H9 (cell line): Measurements from ENCODE around the gene PDK2. TPM values are rescaled to one million over a fixed set of nuclear protein-coding genes. Genes with fewer than 3 reads are reported as not detected.

ENCODE experiments used
- DNase-seq: peaks from one replicate; pipeline ENCODE4 v3.0.0-alpha.2; 2017
- H2AFZ ChIP-seq: one replicate; pipeline ENCODE4 v1.6.1; 2013; ENCODE audit warnings: mild to moderate bottlenecking, low read length, control low read depth, moderate library complexity
- H2AK5ac ChIP-seq: 2 replicates; pipeline ENCODE4 v1.6.1; 2013; ENCODE audit warnings: low read length, control low read depth, mixed read lengths; ENCODE audit not compliant: insufficient read length
- H2BK120ac ChIP-seq: one replicate; pipeline ENCODE4 v1.6.1; 2013; ENCODE audit warnings: low read depth, mild to moderate bottlenecking, low read length, control low read depth, inconsistent platforms; ENCODE audit not compliant: poor library complexity, severe bottlenecking
- H2BK12ac ChIP-seq: 2 replicates; pipeline ENCODE4 v1.6.1; 2013; ENCODE audit warnings: low read length, control low read depth, mixed read lengths, low read depth; ENCODE audit not compliant: insufficient read length
- H2BK15ac ChIP-seq: 2 replicates; pipeline ENCODE4 v1.6.1; 2013; ENCODE audit warnings: low read depth, low read length, control low read depth
- H2BK20ac ChIP-seq: one replicate; pipeline ENCODE4 v1.6.1; 2013; ENCODE audit warnings: low read depth, mild to moderate bottlenecking, low read length, control low read depth, inconsistent platforms; ENCODE audit not compliant: poor library complexity, severe bottlenecking
- H2BK5ac ChIP-seq: 2 replicates; pipeline ENCODE4 v1.6.1; 2013; ENCODE audit warnings: low read length, control low read depth, mixed read lengths; ENCODE audit not compliant: insufficient read length
- H3K14ac ChIP-seq: 2 replicates; pipeline ENCODE4 v1.6.1; 2013; ENCODE audit warnings: low read length, control low read depth; ENCODE audit not compliant: insufficient read depth
- H3K18ac ChIP-seq: 2 replicates; pipeline ENCODE4 v1.6.1; 2013; ENCODE audit warnings: low read depth, mild to moderate bottlenecking, mixed read lengths, low read length, control low read depth; ENCODE audit not compliant: insufficient read length
- H3K23ac ChIP-seq: 2 replicates; pipeline ENCODE4 v1.6.1; 2013; ENCODE audit warnings: low read length, control low read depth, mixed read lengths, low read depth; ENCODE audit not compliant: insufficient read length
- H3K23me2 ChIP-seq: 2 replicates; pipeline ENCODE4 v1.6.1; 2013; ENCODE audit warnings: low read depth, mild to moderate bottlenecking, mixed read lengths, low read length, control low read depth; ENCODE audit not compliant: insufficient read length, poor library complexity, severe bottlenecking
- H3K27ac ChIP-seq: 2 replicates; pipeline ENCODE4 v1.5.1; 2013; ENCODE audit warnings: low read length, control low read depth, mixed read lengths, low read depth; ENCODE audit not compliant: insufficient read length
- H3K27me3 ChIP-seq: 2 replicates; pipeline ENCODE4 v1.6.1; 2013; ENCODE audit warnings: low read length, control low read depth, inconsistent platforms; ENCODE audit not compliant: insufficient read depth
- H3K4ac ChIP-seq: 2 replicates; pipeline ENCODE4 v1.6.1; 2013; ENCODE audit warnings: low read depth, mild to moderate bottlenecking, control low read depth, inconsistent platforms, low read length, moderate library complexity
- H3K4me1 ChIP-seq: 2 replicates; pipeline ENCODE4 v1.6.1; 2013; ENCODE audit warnings: low read length, control low read depth, inconsistent platforms; ENCODE audit not compliant: insufficient read depth
- H3K4me2 ChIP-seq: 2 replicates; pipeline ENCODE4 v1.6.1; 2013; ENCODE audit warnings: low read length, control low read depth, mixed read lengths; ENCODE audit not compliant: insufficient read length, insufficient read depth
- H3K56ac ChIP-seq: 2 replicates; pipeline ENCODE4 v1.6.1; 2013; ENCODE audit warnings: low read depth, mild to moderate bottlenecking, mixed read lengths, low read length, control low read depth; ENCODE audit not compliant: insufficient read length
- H3K79me1 ChIP-seq: 2 replicates; pipeline ENCODE4 v1.6.1; 2013; ENCODE audit warnings: low read depth, mild to moderate bottlenecking, moderate library complexity, low read length, control low read depth, inconsistent platforms; ENCODE audit not compliant: insufficient read depth, poor library complexity, severe bottlenecking
- H3K79me2 ChIP-seq: 2 replicates; pipeline ENCODE4 v1.6.1; 2013; ENCODE audit warnings: low read length, control low read depth, inconsistent platforms; ENCODE audit not compliant: insufficient read depth
- H3K9ac ChIP-seq: 2 replicates; pipeline ENCODE4 v1.6.1; 2013; ENCODE audit warnings: low read length, control low read depth, mixed read lengths; ENCODE audit not compliant: insufficient read length; ENCODE audit errors: extremely low read depth
- H3K9me3 ChIP-seq: one replicate; pipeline ENCODE4 v1.6.1; 2013; ENCODE audit warnings: low read depth, low read length, inconsistent platforms; ENCODE audit not compliant: control insufficient read depth
- H3T11ph ChIP-seq: one replicate; pipeline ENCODE4 v1.6.1; 2013; ENCODE audit warnings: mild to moderate bottlenecking, low read length, control low read depth, inconsistent platforms
- H4K20me1 ChIP-seq: one replicate; pipeline ENCODE4 v1.6.1; 2013; ENCODE audit not compliant: control insufficient read depth, insufficient read length, insufficient read depth
- H4K5ac ChIP-seq: 2 replicates; pipeline ENCODE4 v1.6.1; 2013; ENCODE audit warnings: low read depth, mild to moderate bottlenecking, mixed read lengths, low read length, control low read depth; ENCODE audit not compliant: insufficient read length
- H4K8ac ChIP-seq: replicated peaks from 2 replicates; pipeline ENCODE4 v1.6.1; 2013; ENCODE audit warnings: low read length, control low read depth, mixed read lengths, low read depth; ENCODE audit not compliant: insufficient read length
- H4K91ac ChIP-seq: 2 replicates; pipeline ENCODE4 v1.6.1; 2013; ENCODE audit warnings: low read depth, mild to moderate bottlenecking, moderate library complexity, mixed read lengths, low read length, control low read depth; ENCODE audit not compliant: insufficient read length
- H3K27ac Mint-ChIP-seq, 3 experiments: 2 replicates in 2 of 3; 3 replicates in 1 of 3; pipeline ENCODE4 v1.8.0; 2020 to 2021; ENCODE audit warnings: mixed read lengths in 3 of 3, mild to moderate bottlenecking in 1 of 3, moderate library complexity in 1 of 3
- H3K27me3 Mint-ChIP-seq: 2 replicates; pipeline ENCODE4 v1.8.0; 2021; ENCODE audit warnings: low read depth, mild to moderate bottlenecking, moderate library complexity, mixed read lengths
- H3K36me3 Mint-ChIP-seq, 3 experiments: 2 replicates in 2 of 3; 3 replicates in 1 of 3; pipeline ENCODE4 v1.8.0; 2020 to 2021; ENCODE audit warnings: low read depth in 3 of 3, mixed read lengths in 3 of 3; ENCODE audit not compliant: insufficient read depth in 1 of 3
- H3K4me1 Mint-ChIP-seq, 2 experiments: 2 replicates each; pipeline ENCODE4 v1.8.0; 2020; ENCODE audit warnings: mixed read lengths in 2 of 2
- H3K4me3 Mint-ChIP-seq, 2 experiments: 2 replicates in 1 of 2; 3 replicates in 1 of 2; pipeline ENCODE4 v1.8.0; 2020 to 2021; ENCODE audit warnings: mild to moderate bottlenecking in 2 of 2, mixed read lengths in 2 of 2, moderate library complexity in 1 of 2
- H3K9me3 Mint-ChIP-seq, 2 experiments: 2 replicates in 1 of 2; 3 replicates in 1 of 2; pipeline ENCODE4 v1.8.0; 2020; ENCODE audit warnings: mild to moderate bottlenecking in 2 of 2, mixed read lengths in 2 of 2, moderate library complexity in 1 of 2
- CTCF ChIP-seq: fragments of 200-600 bp; sonication (generic); conservative IDR thresholded peaks from 3 replicates; pipeline ENCODE4 v1.8.0; 2021; ENCODE audit warnings: antibody characterized with exemption, mild to moderate bottlenecking
- WGBS: extraction: QIAGEN DNeasy Blood & Tissue Kit; methylation state at CpG from one replicate; pipeline ENCODE4 v1.1.7; 2013; ENCODE audit warnings: missing lambda C conversion rate, low lambda C conversion rate, mixed read lengths; ENCODE audit not compliant: insufficient read length; ENCODE audit errors: extremely low coverage; 5-methylcytosine and 5-hydroxymethylcytosine counted together
- total RNA-seq: library from RNA; stranded (reverse); gene quantifications from 2 replicates; pipeline ENCODE4 v1.2.1, GENCODE V29; 2021

Gene PDK2
- total RNA-seq, 1 experiment from 2014 or later: 19.9 TPM

GRCh38 chr17:50095626-50096037, 481 bp downstream of the PDK2 start:
- H4K91ac ChIP-seq: no peak overlapping the region
- H3K4me1 ChIP-seq: no peaks in the 10 kb centered on the region
- H4K20me1 ChIP-seq: no peaks in the 10 kb centered on the region
- H3K14ac ChIP-seq: no peak overlapping the region
- Mint-ChIP-seq H3K27ac (peak overlapping the region in 2 of 3 experiments; percentile 34 to 47; a peak in 2 of 7 replicates), H3K36me3 (peaks cover 0 to 8% (median 0%) of the 10 kb centered on the region in 3 experiments; a peak in 4 of 7 replicates), H3K4me3 (peak overlapping the region; percentile 93 to 99), H3K4me1 (peaks cover 20 to 27% of the 10 kb centered on the region in 2 experiments), H3K9me3 (no peaks in the 10 kb centered on the region), H3K27me3 (peaks cover 2% of the 10 kb centered on the region; the same call in 1 of the 2 replicates)
- H4K5ac ChIP-seq: no peak overlapping the region
- no peak overlapping the region for H2BK12ac ChIP-seq
- TF ChIP-seq CTCF: no peak
- H4K8ac ChIP-seq: no peak overlapping the region
- H2BK5ac ChIP-seq: no peak overlapping the region
- WGBS: no CpG with 5 or more reads among the region's 12 CpGs
- no peaks in the 10 kb centered on the region for H3K9me3 ChIP-seq
- no peak overlapping the region for H2AK5ac ChIP-seq
- H3K56ac ChIP-seq: no peak overlapping the region
- no peak overlapping the region for H2AFZ ChIP-seq
- H3K79me2 ChIP-seq: no peaks in the 10 kb centered on the region
- no peaks in the 10 kb centered on the region for H3K79me1 ChIP-seq
- no peaks in the 10 kb centered on the region for H3K27me3 ChIP-seq
- H2BK20ac ChIP-seq: no peak overlapping the region
- H3K18ac ChIP-seq: no peak overlapping the region
- H3K23me2 ChIP-seq: peaks cover 12% of the 10 kb centered on the region
- H3K9ac ChIP-seq: no peak overlapping the region
- H2BK15ac ChIP-seq: no peak overlapping the region
- no peak for DNase-seq
- peak overlapping the region; percentile 64 for H3K4me2 ChIP-seq
- no peak overlapping the region for H2BK120ac ChIP-seq
- H3K4ac ChIP-seq: no peak overlapping the region
- no peak overlapping the region for H3K23ac ChIP-seq
- H3K27ac ChIP-seq: no peak overlapping the region
- no peak overlapping the region for H3T11ph ChIP-seq
